Measurements from ENCODE around the gene MTF1.

- TF ChIP-seq CTCF (IDR thresholded peaks at IDR 0.05 in 8 of 11, conservative IDR thresholded peaks at IDR 0.05 in 3 of 11) (no peak), POLR2A (IDR thresholded peaks at IDR 0.05) (no peak), POLR2AphosphoS5 (IDR thresholded peaks at IDR 0.05) (no peak)
These were observed 41.9 kb downstream of the MTF1 start for GRCh38 chr1:37817481-37817880.

All from spleen (tissue), 7 donors.